ENCODE data around the gene PAXIP1.
A peak's percentile ranks its signal among the peaks of the same experiment; 100 is the strongest.

Gene PAXIP1

GRCh38 chr7:154990964-154991540 lies 11.9 kb downstream of the PAXIP1 start:
- DNase-seq: peak; percentile 54

GRCh38 chr7:154987571-154987970 lies 15.4 kb downstream of the PAXIP1 start:
- DNase-seq: no peak

GRCh38 chr7:154986200-154986945 lies 16.6 kb downstream of the PAXIP1 start:
- DNase-seq: no peak

DNA sequence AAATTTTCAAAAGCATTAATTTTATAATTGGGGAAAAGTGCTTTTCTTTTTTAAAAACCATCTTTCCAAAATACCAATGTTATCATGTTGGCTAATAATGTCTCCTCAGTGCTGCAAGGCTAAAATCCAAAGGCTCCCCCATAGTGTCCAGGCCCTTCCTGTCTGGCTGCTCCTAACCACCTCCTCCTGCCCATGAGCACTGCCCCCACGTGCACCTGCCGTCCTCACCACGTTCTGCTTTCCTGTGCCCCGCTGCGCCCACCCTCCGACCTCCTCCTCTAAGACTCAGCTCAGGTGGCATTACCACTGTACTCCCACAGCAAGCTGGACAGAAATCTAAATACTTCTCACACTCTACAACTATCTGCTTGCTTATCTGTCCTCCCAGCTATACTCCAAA lies 17.7 kb downstream of the PAXIP1 start:
- DNase-seq: no peak

- no peak for DNase-seq
Measured at GRCh38 chr7:154984601-154985188, 18.2 kb downstream of the PAXIP1 start.

DNA sequence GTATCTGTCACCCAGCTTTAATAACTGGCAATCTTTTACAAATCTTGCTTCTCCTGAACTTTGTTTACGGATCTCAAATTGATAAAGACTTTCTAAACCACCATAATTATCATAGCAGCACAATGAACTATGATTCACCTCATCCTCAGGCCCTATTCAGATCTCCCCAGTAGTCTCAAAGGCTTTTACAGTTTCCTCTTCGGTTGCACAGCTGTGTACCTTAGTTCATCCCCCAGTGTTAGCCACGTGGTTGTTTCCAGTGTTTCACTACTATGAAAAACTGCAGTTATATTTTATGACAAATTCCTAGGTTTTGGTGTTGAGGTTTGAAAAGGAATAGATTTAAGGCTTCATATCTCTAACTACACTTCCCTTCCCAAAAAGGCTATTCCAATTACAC lies 24.9 kb downstream of the PAXIP1 start:
- DNase-seq: no peak

- DNase-seq: no peak
Measured at GRCh38 chr7:154977250-154977649, 25.7 kb downstream of the PAXIP1 start.

GRCh38 chr7:154976844-154977243 lies 26.1 kb downstream of the PAXIP1 start:
- DNase-seq: no peak

DNA sequence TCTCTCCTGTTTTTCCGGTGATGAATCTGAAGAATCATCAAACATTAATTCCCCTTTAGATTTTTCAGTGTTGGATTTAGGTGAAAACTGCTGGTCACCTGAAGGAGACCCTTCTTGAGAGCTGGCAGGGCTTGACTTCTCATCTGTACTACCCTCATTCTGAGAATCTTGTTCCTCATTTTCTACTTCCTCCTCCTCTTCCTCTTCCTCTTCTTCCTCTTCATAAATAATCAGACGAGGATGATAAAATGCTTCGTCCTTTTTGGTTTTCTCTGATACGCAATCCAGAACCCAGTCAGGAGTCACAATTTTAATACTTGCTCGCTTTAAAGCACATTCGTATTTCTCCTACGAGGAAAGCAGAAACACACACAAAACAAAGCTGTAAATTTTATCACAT lies 26.9 kb downstream of the PAXIP1 start:
- no peak for DNase-seq

DNA sequence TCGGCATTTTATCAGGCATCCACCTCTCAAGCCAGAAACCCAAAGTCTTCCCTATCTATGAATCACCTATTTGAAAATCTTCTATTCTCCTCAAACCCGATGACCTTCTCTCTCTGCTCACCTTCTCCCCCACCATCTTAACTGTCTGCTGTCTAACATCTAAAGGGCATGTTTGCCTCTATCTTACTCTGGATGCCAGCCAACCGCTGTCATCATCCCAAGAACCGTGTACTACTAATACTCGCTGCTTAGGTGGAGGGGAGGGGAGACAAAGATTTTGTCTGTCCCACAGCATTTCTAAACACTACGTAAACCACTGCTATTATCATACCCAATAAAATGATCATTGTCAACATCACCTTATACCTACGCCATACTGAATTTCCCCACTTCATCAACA lies 29.5 kb downstream of the PAXIP1 start:
- DNase-seq: no peak

GRCh38 chr7:154968336-154969001 lies 34.5 kb downstream of the PAXIP1 start:
- no peak for DNase-seq

DNA sequence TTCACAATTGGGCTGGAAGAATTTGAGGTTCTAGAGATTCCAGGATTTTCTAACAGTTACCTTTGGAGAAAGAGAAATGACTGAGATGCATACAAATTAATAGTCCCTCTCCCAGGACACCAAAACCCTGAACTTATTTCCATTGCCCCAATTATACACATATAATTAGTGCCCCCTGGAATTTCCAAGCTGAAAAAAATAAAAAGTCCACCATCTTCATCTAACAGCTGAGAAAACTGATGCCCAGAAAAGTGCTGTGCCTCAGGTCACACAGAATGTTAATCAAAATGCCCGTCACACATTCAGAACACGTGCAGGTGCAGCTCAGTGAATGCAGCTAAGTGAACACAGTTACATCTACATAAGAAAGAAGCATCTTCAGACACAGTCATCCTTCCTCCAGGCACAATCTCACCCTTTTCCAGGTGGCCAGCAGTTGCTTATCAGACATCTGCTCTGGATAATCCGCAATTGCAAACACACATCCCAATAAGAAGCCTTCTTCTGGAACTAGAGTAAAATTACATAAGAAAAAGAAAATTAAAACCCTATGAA lies 35.4 kb downstream of the PAXIP1 start:
- no peak for DNase-seq

DNA sequence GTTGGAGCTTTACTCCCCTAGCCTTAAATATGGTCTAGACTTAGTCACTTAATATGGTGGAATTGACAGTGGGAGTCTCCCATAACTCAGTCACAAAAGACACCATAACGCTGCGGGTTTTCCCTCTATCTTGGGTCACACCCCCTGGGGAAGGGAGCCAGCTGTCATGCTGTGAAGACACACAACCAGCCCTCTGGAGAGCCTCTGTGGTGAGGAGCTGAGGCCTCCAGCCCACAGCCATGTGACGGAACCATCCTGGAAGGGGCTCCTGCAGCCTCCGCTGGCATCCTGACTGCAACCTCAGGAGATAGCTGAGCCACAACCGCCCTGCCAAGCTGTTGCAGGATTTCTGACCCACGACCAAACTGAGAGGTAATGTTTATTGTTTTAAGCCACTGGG lies 37.9 kb downstream of the PAXIP1 start:
- DNase-seq: peak; percentile 55

GRCh38 chr7:154960063-154960790 lies 42.7 kb downstream of the PAXIP1 start:
- DNase-seq: no peak

DNA sequence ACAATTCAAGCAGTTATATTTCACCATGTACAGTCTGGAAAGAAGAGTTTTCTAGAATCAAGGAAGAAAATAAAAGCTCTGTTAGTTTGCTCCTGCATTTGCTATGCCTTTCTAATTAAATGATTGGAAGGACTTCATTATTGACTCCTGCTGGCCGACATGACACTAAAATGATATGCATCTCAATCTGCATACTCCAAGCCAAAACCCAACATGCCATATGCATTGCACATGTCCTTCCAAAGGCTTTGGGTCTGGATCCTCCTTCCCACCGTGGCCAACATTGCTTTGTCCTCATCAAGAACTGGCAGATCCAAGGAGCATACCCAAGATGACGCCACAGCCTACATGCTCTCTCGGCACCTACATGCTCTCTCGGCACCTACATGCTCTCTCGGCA lies 46.5 kb downstream of the PAXIP1 start:
- DNase-seq: no peak

DNA sequence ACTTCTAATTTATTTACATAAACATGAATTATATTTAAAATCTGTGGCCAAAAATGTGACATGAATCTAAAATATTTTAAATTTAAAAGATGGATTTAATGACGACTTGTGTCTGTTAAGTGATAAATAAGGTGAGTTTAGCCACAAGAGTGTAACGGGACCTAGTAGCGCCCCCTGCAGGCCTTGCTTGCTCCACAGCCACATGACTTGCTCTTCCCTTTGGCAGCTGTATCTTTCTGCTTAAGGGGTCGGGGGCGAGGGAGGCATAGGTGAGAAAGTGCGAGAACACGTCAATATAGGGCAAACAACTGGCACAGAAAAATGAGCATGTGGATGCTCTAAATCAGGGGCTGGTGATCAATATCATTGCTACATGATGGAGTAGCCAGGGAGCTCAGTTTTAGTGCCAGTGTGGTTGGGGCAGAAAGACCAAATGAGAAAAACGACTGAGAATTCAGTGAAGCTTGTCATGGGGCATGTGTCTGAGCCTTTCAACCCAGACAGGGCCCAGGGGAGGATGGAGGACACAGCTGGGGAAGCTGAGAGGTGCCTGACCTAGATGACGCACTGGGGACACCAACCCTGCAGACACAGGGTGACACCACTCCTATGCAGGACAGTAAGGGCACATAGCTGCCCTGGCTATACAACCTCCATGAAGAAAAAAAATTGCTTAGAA lies 49.8 kb downstream of the PAXIP1 start:
- peak; percentile 44 for DNase-seq

- no peak for DNase-seq
Measured at GRCh38 chr7:154950960-154951359, 52.0 kb downstream of the PAXIP1 start.

DNA sequence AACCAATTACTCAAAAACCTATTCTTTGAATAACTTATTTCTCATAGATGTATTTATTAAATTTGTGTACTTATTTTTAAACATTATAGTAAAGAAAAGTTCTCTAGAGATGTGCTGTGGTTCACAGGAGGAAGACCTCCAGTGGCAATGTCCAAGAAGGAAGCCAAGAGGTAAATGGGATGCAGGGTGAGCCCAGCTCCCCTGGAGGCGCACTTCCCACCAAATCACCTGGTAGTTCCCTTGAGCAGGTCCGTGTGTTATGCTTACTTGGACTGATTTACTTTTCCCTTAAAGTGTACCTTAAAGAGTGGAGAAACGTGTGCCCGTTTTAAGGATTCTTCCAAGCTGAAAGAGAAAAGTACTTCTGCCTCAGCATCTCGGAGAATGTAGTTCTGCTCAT lies 55.3 kb downstream of the PAXIP1 start:
- DNase-seq: no peak

- no peak for DNase-seq
Measured at GRCh38 chr7:154946166-154946565, 56.8 kb downstream of the PAXIP1 start.

- DNase-seq: no peak
Measured at GRCh38 chr7:154943906-154944305, 59.0 kb downstream of the PAXIP1 start.

DNA sequence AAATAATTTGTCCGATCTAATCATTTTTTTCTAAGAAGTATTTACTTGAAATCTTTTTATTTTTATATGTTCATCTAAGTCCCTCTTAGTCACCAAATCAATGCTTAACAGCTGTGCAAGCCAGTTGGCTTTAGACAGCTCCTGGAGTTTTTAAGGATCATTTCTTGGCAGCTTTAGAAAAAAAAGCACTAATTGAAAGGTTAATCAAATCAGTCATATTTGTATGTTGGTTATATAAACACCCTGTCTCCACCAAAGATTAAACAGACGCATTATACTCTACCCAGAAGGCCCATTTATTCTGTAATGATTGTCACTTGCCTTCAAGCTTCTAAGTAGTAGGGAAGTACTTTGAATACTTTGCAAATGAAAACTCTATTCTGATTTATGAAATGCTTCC lies 60.2 kb downstream of the PAXIP1 start:
- DNase-seq: no peak

- DNase-seq: no peak
Measured at GRCh38 chr7:154937837-154938236, 65.1 kb downstream of the PAXIP1 start.

Data from NCI-H69 (cell line).